Measurements from ENCODE around the gene GRID1.

GRCh38 chr10:86230557-86231180, 135.9 kb downstream of the GRID1 start:
- TF ChIP-seq ZNF274 (IDR thresholded peaks at IDR 0.05; ENCODE audit: low read depth, low read length) (no peak), SUZ12 (IDR thresholded peaks at IDR 0.05; ENCODE audit: extremely low read depth, insufficient read depth, insufficient read length) (no peak), YY1 (IDR thresholded peaks at IDR 0.05; ENCODE audit: insufficient read depth, insufficient read length) (no peak)
